Measurements from ENCODE around the gene ECEL1. TPM values are rescaled to one million over a fixed set of nuclear protein-coding genes. Genes with fewer than 3 reads are reported as not detected.
A peak's percentile ranks its signal among the peaks of the same experiment; 100 is the strongest.
"Not testable (repeated sequence)": the region's sequence is repeated elsewhere in the genome, so short reads cannot be mapped to it uniquely, and the experiment has no call there.

ECEL1 gene
- polyA plus RNA-seq, 4 donors, result 0.38 to 1.7 TPM; not detected in 2

DNA sequence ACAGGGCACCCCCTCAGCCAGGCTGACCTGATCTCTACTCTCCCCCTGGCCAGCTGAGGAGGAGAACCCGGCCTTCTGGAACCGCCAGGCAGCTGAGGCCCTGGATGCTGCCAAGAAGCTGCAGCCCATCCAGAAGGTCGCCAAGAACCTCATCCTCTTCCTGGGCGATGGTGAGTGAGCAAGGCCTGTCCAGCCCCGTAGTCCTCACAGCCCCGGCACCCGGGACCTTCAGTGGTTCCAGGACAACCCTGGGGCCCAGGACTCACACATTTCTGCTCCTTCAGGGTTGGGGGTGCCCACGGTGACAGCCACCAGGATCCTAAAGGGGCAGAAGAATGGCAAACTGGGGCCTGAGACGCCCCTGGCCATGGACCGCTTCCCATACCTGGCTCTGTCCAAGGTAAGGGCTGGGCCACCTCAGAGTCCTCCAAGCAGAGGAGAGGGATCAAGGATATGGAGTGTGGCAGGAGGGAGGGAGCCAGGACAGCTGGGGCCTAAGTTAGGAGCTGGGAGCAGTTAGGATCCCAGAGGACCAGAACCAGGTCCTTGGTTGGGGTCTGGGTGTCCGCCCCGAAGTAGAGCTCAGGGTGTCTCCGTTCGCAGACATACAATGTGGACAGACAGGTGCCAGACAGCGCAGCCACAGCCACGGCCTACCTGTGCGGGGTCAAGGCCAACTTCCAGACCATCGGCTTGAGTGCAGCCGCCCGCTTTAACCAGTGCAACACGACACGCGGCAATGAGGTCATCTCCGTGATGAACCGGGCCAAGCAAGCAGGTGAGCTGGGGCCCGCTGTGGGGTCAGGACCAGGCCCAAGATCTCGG, 31.1 kb downstream of the ECEL1 start:
- WGBS, 3 donors, result 86 to 91% (median 87%) methylated on average over 27 of the region's 27 CpGs
- peaks cover 0 to 16% (median 8%) of the 10 kb centered on the region in 3 donors for H3K27me3 ChIP-seq (ENCODE audit: control insufficient read depth in 3 of 3, insufficient read depth in 3 of 3, low read length in 3 of 3)
- no peak for FAIRE-seq
- peaks cover 0 to 58% (median 2%) of the 10 kb centered on the region in 3 donors for H3K4me1 ChIP-seq (ENCODE audit: control insufficient read depth in 3 of 3, insufficient read depth in 2 of 3, low read depth in 1 of 3, low read length in 2 of 3)
- peak overlapping the region in 2 of 3 donors; percentile 31 to 77 for H3K4me3 ChIP-seq (ENCODE audit: low read depth in 1 of 3, low read length in 3 of 3)
- no peak for DNase-seq
- H3K9me3 ChIP-seq (ENCODE audit: control insufficient read depth in 2 of 2, insufficient read depth in 1 of 2, low read depth in 1 of 2, low read length in 1 of 2), result peaks cover 0 to 4% of the 10 kb centered on the region in 2 donors
- H3K36me3 ChIP-seq (ENCODE audit: control insufficient read depth in 3 of 3, insufficient read depth in 2 of 3, low read depth in 1 of 3, low read length in 3 of 3), result peaks cover 0 to 34% (median 0%) of the 10 kb centered on the region in 3 donors
- peak overlapping the region; percentile 65 to 95 (median 85) for H3K27ac ChIP-seq (ENCODE audit: low read depth in 1 of 3, low read length in 2 of 3)

DNA sequence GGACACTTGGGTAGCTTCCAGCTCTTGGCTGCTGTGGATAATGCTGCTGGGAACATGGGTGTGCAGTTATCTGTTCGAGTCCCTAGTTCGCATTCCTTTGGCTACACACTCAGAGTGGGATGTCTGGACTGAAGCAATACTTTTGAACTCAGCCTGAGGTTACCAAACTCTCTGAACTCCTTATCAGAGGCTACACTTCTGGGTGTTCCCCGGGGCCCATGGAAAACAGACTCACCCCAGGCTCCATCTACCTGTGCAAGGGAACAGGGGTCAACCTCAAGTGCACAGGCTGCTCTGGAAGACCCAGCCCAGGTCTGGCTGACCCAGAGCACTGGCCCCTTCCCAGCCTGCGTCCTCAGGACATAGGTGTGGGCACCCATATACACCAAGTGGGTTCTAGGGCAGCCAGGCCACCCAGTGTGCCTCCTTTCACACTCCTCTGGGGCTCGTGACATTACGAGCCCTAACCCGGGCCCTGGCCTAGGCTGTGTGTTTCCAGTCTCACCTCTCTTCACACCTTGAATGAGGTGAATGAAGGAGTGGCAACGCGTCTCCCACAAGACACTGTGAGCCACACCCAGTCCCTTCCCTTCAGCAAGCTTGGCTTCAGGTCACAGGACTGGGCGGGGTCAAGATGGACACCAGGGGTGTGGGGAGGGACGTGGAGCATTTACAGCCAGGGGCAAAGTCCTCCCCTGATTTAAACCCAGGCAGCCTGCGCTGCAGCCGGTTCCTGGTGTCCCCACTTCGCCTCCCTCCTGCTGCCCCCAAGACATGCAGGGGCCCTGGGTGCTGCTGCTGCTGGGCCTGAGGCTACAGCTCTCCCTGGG, 32.0 kb downstream of the ECEL1 start, which contains the start of gene ALPI:
Gene ALPI (plus strand): TSS at position 728 of the 830 bp plus-strand sequence. CDS start 47 bp downstream, at position 775.
- WGBS, 3 donors, result 30 to 66% (median 43%) methylated on average over 13 to 14 of the region's 14 CpGs
- no peak for FAIRE-seq

DNA sequence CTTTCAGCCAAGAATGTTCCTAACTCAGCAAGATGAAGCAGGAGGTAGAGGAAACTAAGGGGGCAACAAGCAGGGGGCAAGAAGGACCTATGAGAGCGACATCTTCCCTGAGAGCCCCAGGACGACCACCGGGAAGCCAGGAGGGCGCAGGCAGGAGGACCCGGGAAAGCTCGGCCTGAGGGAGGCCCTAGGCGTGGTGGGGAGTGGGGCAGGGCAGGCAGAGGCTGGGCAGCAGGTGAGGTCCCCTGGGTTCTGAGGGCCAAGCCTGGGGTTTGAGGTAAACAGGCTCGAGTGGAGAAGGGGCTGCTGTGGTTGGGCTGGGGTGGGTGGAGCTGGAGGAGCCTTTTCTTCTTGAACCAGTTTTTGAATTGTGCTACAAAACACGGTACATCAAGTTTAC, 33.0 kb downstream of the ECEL1 start:
- DNase-seq (no peak), FAIRE-seq (no peak)
- 83 to 91% (median 86%) methylated on average over 9 of the region's 9 CpGs for WGBS, 3 donors
- peaks cover 0 to 32% (median 0%) of the 10 kb centered on the region in 3 donors for H3K36me3 ChIP-seq (ENCODE audit: control insufficient read depth in 3 of 3, insufficient read depth in 2 of 3, low read depth in 1 of 3, low read length in 3 of 3)
- H3K27ac ChIP-seq (ENCODE audit: low read depth in 1 of 3, low read length in 2 of 3), result peak overlapping the region in 2 of 3 donors; percentile 93 to 95
- peaks cover 0 to 4% of the 10 kb centered on the region in 2 donors for H3K9me3 ChIP-seq (ENCODE audit: control insufficient read depth in 2 of 2, insufficient read depth in 1 of 2, low read depth in 1 of 2, low read length in 1 of 2)
- no peak overlapping the region for H3K4me3 ChIP-seq (ENCODE audit: low read depth in 1 of 3, low read length in 3 of 3)
- H3K27me3 ChIP-seq (ENCODE audit: control insufficient read depth in 3 of 3, insufficient read depth in 3 of 3, low read length in 3 of 3), result peaks cover 0 to 14% (median 8%) of the 10 kb centered on the region in 3 donors
- peaks cover 0 to 56% (median 2%) of the 10 kb centered on the region in 3 donors for H3K4me1 ChIP-seq (ENCODE audit: control insufficient read depth in 3 of 3, insufficient read depth in 2 of 3, low read depth in 1 of 3, low read length in 2 of 3)

More for the DNA sequence above, 32.0 kb downstream of the ECEL1 start, which contains the start of gene ALPI:
- peaks cover 0 to 4% of the 10 kb centered on the region in 2 donors for H3K9me3 ChIP-seq (ENCODE audit: control insufficient read depth in 2 of 2, insufficient read depth in 1 of 2, low read depth in 1 of 2, low read length in 1 of 2)
- H3K36me3 ChIP-seq (ENCODE audit: control insufficient read depth in 3 of 3, insufficient read depth in 2 of 3, low read depth in 1 of 3, low read length in 3 of 3), result peaks cover 0 to 34% (median 0%) of the 10 kb centered on the region in 3 donors
- peak within 1 kb of the TSS in 2 of 3 donors; percentile 31 to 77 for H3K4me3 ChIP-seq (ENCODE audit: low read depth in 1 of 3, low read length in 3 of 3)
- H3K27ac ChIP-seq (ENCODE audit: low read depth in 1 of 3, low read length in 2 of 3), result peak within 1 kb of the TSS; percentile 68 to 95 (median 93)
- peaks cover 0 to 16% (median 8%) of the 10 kb centered on the region in 3 donors for H3K27me3 ChIP-seq (ENCODE audit: control insufficient read depth in 3 of 3, insufficient read depth in 3 of 3, low read length in 3 of 3)
- H3K4me1 ChIP-seq (ENCODE audit: control insufficient read depth in 3 of 3, insufficient read depth in 2 of 3, low read depth in 1 of 3, low read length in 2 of 3), result peaks cover 0 to 58% (median 2%) of the 10 kb centered on the region in 3 donors
- peak; percentile 96 to 98 for DNase-seq

DNA sequence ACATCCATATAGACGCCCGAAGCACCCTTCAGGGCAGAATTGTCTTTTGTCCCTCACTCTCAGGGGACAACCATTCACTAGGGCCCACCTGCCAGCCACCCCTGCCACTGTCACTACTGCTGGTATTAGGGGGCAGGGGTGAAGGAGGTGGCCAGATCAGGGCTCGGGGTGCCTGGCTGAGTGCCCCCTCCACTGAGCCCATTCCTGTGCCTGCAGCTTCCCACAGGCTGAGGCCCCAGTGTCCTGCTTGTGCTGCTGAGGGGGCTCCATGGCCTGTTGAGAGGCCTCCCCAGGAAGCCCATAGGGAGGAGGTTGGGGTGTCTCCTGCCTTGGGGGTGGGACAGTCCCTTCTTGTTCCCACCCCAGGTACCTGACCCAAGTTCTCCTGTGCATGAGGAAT, 36.0 kb downstream of the ECEL1 start:
- H3K4me1 ChIP-seq (ENCODE audit: control insufficient read depth in 3 of 3, insufficient read depth in 2 of 3, low read depth in 1 of 3, low read length in 2 of 3), result peaks cover 3 to 47% (median 5%) of the 10 kb centered on the region in 3 donors
- not testable (repeated sequence) for H3K9me3 ChIP-seq (ENCODE audit: control insufficient read depth in 2 of 2, insufficient read depth in 1 of 2, low read depth in 1 of 2, low read length in 1 of 2); H3K36me3 ChIP-seq (ENCODE audit: control insufficient read depth in 3 of 3, insufficient read depth in 2 of 3, low read depth in 1 of 3, low read length in 3 of 3); H3K4me3 ChIP-seq (ENCODE audit: low read depth in 1 of 3, low read length in 3 of 3); DNase-seq; FAIRE-seq; H3K27ac ChIP-seq (ENCODE audit: low read depth in 1 of 3, low read length in 2 of 3); H3K27me3 ChIP-seq (ENCODE audit: control insufficient read depth in 3 of 3, insufficient read depth in 3 of 3, low read length in 3 of 3)
- 86 to 96% (median 90%) methylated on average over 3 of the region's 3 CpGs for WGBS, 3 donors

DNA sequence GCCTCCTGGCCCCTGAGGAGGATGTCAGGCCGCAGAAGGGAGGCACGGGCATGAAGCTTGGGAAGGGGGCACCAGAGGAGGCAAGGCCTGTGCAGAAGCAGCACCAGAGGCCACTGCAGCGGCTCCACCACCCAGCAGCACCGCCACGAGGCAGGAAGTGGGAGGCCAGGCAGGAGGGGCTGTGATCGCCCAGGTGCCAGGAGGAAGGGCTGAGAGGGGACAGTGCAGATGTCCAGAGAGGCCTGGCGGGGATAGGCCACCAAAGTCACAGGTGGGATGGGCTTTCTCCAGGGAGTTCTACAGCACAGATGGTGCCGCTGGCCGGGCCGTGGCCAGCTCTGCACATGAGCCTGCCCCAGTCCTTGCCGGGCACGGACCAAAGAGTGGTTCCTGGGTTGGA, 37.7 kb downstream of the ECEL1 start:
- no peaks in the 10 kb centered on the region for H3K27me3 ChIP-seq (ENCODE audit: control insufficient read depth in 3 of 3, insufficient read depth in 3 of 3, low read length in 3 of 3)
- H3K4me3 ChIP-seq (ENCODE audit: low read depth in 1 of 3, low read length in 3 of 3), result no peak overlapping the region
- no peaks in the 10 kb centered on the region for H3K36me3 ChIP-seq (ENCODE audit: control insufficient read depth in 3 of 3, insufficient read depth in 2 of 3, low read depth in 1 of 3, low read length in 3 of 3)
- DNase-seq, result no peak
- peaks cover 2 to 36% (median 4%) of the 10 kb centered on the region in 3 donors for H3K4me1 ChIP-seq (ENCODE audit: control insufficient read depth in 3 of 3, insufficient read depth in 2 of 3, low read depth in 1 of 3, low read length in 2 of 3)
- no peak for FAIRE-seq
- H3K9me3 ChIP-seq (ENCODE audit: control insufficient read depth in 2 of 2, insufficient read depth in 1 of 2, low read depth in 1 of 2, low read length in 1 of 2), result no peaks in the 10 kb centered on the region
- 72 to 80% (median 78%) methylated on average over 12 of the region's 12 CpGs for WGBS, 3 donors
- no peak overlapping the region for H3K27ac ChIP-seq (ENCODE audit: low read depth in 1 of 3, low read length in 2 of 3)

DNA sequence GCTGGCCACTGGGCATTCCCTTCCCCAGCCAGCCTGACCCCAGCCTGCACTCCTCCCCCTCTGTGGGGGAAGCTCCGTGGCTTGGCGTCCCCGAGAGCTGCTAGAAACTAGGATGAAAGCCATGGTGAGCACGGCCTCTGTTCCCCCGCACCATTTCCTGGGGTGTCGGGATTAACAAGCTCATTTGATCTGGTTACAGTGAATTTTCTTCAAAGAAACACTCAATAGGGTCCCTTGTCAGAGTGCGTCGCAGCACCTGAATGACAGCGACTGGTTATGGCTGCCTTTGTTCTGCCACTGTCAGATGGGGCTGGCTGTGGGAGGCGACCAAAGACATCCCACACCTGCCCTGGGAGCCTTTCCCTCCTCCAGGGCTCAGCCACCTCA, 39.3 kb downstream of the ECEL1 start:
- H3K9me3 ChIP-seq (ENCODE audit: control insufficient read depth in 2 of 2, insufficient read depth in 1 of 2, low read depth in 1 of 2, low read length in 1 of 2), result no peaks in the 10 kb centered on the region
- peak overlapping the region; percentile 91 to 93 (median 92) for H3K27ac ChIP-seq (ENCODE audit: low read depth in 1 of 3, low read length in 2 of 3)
- H3K27me3 ChIP-seq (ENCODE audit: control insufficient read depth in 3 of 3, insufficient read depth in 3 of 3, low read length in 3 of 3), result no peaks in the 10 kb centered on the region
- WGBS, 3 donors, result 76 to 78% (median 77%) methylated on average over 10 of the region's 10 CpGs
- no peak overlapping the region for H3K4me3 ChIP-seq (ENCODE audit: low read depth in 1 of 3, low read length in 3 of 3)
- no peak for DNase-seq
- H3K36me3 ChIP-seq (ENCODE audit: control insufficient read depth in 3 of 3, insufficient read depth in 2 of 3, low read depth in 1 of 3, low read length in 3 of 3), result no peaks in the 10 kb centered on the region
- FAIRE-seq, result no peak
- H3K4me1 ChIP-seq (ENCODE audit: control insufficient read depth in 3 of 3, insufficient read depth in 2 of 3, low read depth in 1 of 3, low read length in 2 of 3), result peaks cover 2 to 24% (median 4%) of the 10 kb centered on the region in 3 donors

DNA sequence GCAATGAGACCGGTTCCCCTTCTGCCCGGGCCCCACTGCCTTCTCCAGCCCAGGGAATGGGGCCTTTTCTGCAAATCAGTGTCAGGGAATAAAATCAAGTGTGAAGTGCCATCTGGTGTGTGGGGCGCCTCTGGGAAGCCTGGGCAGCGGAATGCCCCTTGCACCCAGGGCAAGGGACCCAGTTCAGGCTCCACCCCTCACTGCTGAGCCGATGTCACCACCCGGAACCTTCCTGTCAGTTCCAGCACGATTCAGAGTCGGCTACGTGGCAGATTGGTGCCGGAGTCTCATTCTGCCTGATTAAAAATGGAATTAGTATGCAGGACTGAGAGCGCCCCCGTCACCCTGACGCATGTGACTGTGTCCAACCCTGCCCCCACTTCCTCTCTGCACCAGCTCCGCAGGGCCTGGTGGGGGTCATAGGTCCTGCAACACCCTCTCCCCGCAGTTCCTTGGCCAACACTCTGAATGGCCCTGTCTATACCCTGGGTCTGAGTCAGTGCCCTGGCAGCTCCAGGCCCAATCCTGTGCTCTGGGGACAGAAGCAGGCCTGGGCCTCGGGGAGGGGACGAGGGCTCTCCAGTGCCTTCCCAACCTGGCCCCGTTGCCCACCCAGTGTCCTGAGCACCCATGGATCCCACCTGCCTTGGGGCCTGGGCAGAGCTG, 39.9 kb downstream of the ECEL1 start:
- Histone ChIP-seq H3K27ac (ENCODE audit: low read depth in 1 of 3, low read length in 2 of 3) (peak overlapping the region; percentile 91 to 93 (median 92)), H3K36me3 (ENCODE audit: control insufficient read depth in 3 of 3, insufficient read depth in 2 of 3, low read depth in 1 of 3, low read length in 3 of 3) (no peaks in the 10 kb centered on the region), H3K27me3 (ENCODE audit: control insufficient read depth in 3 of 3, insufficient read depth in 3 of 3, low read length in 3 of 3) (no peaks in the 10 kb centered on the region), H3K9me3 (ENCODE audit: control insufficient read depth in 2 of 2, insufficient read depth in 1 of 2, low read depth in 1 of 2, low read length in 1 of 2) (no peaks in the 10 kb centered on the region), H3K4me1 (ENCODE audit: control insufficient read depth in 3 of 3, insufficient read depth in 2 of 3, low read depth in 1 of 3, low read length in 2 of 3) (peaks cover 2 to 21% (median 4%) of the 10 kb centered on the region in 3 donors), H3K4me3 (ENCODE audit: low read depth in 1 of 3, low read length in 3 of 3) (no peak overlapping the region)
- WGBS, 3 donors, result 27 to 60% (median 34%) methylated on average over 18 of the region's 18 CpGs
- DNase-seq, result peak; percentile 94 to 97
- FAIRE-seq, result no peak
